HG03025 (cell line): ENCODE results near the gene BCL2L11.

Experiments
- ATAC-seq: cut with Tn5 transposase; IDR thresholded peaks from one replicate; pipeline ENCODE4 v1.9.1; 2021; ENCODE audit warnings: mild to moderate bottlenecking, moderate library complexity; ENCODE audit not compliant: unreplicated experiment, low FRiP score

Gene BCL2L11

DNA sequence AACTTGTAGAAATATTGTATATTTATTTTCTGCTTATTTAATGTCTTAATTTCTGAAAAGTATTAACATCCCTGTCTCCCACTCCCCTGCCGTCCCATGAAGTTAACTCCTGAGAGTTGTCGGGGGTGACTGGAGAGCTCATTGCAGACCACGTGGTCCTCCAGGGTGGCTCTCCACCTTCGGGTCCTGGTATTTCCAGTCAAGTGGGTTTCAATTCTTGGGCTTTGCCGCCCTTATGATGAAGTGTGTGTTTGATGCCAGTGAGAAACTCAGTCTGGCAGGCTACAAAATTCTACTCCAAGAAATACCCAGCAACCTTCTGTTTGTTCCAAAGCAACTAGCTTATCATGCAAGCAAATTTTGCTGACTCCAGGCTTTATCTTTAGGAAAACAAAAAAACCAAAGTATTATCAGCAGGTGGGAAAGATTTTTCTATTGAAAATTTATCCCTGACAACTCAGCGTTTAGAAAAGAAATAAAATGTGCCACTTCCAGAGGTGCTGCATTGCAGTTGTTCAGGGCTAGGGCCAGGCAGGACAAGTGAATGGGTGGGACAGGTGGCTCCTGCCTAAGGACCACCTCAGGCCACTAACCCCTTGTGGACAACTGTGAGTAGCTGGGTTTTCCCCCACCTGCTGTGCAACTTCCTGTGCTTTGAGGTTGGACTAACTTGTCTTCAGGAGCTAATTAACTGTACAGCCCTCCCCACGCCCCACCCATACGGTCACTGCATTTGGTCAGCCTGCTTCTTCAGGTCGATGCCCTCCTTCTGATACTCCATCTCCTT is 46.6 kb downstream of the BCL2L11 start:
- ATAC-seq: no peak

DNA sequence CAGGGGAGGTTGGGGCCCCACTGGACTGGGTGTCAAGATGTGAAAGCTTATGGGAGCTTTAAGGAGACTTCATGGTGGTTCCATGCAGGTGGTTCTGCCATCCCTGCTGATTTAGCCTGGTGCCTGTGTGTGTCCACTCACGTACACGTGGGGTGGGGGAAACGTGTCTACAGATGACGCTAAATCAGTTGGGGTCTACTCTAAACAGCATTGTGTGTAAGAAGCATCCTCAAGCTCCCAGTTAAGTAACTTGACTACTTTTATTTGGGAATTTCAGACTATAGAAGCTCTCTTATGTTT is 47.1 kb downstream of the BCL2L11 start:
- ATAC-seq: no peak

DNA sequence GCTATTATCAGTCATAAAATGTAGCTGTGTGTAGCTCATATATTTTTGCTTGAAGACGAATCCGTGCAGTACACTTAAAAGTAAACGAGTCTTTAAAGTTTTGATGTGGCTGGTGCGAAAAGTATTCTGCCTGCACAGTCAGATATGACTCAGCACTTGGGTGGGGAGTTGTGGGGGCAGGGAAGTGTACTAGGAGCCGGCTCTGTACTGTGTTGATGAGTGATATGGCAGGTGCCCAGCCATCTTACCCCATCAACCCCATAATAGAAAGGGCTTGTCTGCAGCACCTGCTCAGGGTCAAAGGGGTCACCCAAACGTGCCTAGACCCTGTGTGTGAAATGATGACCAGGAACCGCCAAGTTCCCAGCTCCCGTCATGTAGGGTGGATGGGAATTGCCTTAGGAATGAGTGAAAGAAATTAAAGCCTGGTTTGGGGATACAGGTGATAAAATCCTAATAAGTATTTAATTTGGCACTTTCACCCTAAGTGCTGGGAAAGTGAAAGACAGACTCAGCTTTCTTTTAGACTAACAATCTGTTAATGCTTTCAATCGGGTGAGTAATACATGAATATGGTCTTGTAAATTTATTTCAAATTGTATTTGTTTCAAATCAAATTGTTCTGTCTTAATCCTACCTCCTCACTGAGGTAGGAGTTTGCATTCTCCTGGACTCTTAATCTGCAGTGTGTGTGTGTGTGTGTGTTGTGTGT is 48.0 kb downstream of the BCL2L11 start:
- no peak for ATAC-seq

DNA sequence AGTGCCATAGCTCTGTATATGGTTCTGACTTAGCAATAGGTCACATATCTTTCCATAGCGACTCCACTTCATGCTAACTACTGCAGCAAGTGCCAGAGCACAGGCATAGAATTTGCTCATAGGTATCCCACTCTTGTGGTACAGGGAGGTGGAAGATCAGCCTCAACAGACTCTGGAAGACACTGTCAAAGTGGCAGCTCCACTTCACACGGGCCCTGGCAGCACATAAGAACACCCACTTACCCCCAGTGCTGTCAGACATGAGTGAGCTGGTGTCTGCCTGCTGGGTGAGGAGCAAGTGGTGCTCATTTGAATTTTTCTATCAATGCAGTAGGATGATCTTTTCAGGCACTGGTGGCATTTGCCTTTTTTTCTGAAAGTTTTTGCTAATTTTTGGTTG is 48.6 kb downstream of the BCL2L11 start:
- no peak for ATAC-seq

DNA sequence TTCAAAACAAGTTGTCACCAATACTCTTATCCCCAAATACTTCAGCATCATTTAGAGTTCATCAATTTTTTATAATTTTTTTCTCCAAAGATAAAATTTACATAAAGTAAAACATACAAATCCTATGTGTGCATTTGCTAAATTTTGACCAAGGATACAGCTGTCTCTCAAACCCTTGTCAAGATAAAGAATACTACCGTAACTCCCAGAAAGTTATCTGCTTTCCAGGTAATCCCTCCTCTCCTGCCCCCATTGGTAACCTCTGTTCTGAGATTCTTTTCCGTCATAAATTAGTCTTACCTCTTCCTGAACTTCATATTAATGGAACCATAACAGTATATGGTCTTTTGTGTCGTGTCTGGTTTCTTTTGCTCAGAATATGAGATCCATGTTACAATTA is 49.2 kb downstream of the BCL2L11 start:
- ATAC-seq: no peak

DNA sequence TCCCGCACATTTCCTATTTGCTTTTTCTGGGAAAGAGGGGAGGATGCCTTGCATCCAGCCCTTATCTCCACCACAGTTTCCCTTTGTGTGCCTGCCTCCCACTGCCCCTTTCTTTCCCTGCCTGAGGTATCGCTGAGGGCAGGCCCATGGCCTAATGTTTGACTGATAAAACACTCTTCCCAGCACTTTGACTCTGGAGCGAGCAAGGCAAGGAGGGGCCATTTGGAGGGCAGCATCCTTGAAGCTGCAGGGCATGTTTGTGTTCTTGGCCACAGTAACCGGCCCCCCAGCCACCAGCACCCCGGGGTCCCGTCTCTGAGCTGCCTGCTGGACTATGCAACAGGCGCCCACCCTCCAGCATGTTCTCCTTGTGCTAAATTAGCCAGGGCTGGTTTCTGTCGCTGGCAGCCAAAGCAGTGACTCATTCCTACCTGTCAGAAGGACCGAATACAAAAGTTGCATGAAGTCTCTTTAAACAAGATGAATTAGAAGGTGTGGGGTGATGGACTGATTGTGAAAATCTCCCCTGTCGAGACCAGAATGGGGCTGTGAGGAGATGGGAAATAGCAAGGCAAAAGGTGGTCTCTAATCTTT is 50.7 kb downstream of the BCL2L11 start:
- no peak for ATAC-seq

DNA sequence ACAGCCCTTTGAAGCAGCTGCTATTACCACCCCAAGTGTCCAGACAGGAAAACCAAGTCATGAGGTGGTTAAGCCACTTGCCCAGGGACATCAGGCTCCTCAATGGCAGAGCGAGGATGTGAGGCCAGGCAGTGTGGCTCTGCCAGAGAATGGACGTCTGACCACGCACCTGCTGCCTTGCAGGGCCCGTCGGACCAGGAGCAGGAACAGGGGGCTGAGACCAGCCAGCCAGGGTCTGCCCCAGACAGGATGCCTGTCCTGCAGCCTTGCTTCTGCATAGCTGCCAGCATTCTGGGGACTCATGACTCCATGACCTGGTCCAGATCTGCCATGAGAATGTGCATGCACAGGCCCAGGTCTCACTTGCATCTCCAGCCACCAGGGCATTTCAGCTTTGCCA is 52.0 kb downstream of the BCL2L11 start:
- no peak for ATAC-seq

DNA sequence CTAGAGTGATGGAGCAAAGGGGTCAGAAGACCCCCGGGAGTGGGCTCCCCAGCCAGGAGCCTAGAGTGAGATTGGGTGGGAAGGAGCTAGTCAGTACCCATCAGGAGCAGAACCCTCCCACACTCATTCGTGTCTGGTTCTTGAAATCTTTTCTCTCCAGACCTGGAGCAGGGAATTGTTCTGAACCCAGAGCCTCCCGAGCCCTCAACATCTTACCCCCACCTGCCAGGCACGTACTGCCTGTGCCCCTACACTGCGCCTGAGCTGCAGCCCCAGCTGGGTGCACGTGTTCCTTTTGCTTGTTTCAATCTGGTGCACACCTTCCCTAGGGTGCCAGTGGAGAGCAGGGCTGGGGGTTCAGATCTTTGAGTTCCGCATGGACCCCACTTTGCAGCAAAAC is 52.6 kb downstream of the BCL2L11 start:
- ATAC-seq: no peak

DNA sequence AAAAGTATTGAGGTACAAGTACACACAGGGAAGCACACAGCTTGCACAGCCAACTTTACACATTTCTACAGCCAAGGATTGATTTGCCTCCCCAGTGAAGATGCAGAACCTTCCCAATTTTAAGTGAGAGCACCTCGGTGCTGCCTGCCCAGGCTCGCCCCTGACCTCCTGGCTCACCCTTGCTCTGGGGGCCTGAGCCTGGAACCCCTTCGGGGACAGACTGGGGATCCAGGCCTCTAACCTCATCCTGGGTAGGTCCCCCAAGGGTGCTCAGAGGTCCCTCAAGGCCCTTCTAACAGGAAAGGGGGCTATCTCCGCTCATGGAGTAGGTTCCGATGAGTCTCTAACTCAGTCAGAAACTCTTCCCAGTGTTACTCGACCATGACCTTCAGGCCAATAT is 53.1 kb downstream of the BCL2L11 start:
- ATAC-seq: no peak

DNA sequence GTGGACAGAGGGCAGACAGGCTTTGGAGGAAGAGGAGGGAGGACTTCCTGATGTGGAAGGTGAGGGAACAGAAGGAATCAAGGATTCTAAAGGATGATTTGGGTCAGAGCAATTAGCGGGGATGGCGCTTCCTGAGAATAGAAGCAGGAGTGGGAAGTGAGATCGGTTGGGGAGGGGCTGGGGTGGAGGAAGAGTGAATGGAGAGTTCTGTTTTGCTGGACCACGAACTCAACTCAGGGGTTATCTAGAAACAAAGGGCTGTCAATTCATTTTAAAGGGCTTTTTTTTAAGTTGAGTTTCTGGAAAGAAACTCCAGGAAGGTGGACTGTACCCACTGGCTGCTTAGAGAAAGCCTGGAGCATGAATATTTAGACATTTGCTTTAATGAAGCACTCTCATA is 54.9 kb downstream of the BCL2L11 start:
- no peak for ATAC-seq

DNA sequence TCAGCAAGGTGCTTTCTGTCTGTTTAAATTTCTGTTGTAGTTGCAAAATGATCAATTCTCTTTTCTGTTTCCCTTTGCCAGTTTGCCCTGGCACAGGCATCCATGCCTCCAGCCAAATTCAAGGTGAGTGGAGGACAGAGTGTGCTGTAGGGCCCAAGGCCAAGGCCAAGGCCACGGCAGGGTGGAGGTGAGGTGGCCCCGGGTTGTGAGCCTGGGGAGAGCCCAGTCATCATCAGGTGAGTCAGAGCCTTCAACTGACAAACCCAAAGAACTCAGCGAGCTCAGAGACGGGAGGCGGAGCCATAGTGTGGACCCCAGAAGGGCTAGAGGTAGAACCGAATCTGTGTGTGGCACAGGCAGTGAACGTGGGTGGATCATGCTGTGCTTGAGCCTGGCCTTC is 55.7 kb downstream of the BCL2L11 start:
- no peak for ATAC-seq

DNA sequence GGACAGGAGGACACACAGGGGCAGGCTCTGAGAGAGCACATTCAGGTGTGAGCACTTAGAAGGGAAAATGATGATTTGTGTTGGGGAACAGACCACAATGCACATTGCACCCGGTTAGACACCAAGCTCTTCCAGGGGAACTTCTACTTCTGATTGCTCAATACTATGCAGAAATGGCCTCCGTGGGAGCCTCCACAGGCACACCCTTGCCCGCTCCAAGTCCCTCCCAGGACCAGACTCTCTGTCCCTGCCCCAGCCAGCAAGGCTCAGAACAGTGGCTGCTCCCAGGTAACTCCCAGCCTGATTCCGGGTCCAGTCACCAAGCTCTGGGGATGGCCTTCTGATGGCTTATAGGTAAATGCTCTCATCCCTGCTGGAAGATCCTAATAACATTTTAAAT is 56.2 kb downstream of the BCL2L11 start:
- ATAC-seq: no peak

DNA sequence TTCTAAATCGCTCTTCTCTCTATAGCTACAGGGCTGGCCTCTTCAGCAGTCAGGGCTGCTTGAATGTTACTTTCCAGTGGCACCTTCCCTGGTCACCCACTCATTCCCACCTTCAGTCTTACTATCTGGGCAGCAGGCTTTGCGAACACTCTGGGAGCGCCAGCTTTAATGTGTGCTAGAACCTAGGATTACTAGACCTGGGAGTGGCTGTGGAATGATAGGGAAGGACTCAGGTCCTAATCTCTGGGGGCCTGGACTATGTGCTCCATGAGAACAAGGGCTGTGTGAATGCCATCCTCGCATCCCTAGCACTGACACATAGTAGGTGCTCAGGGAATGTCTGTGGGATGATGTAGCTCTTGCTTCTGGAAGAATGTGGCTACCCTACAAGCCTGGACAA is 57.6 kb downstream of the BCL2L11 start:
- ATAC-seq: no peak

DNA sequence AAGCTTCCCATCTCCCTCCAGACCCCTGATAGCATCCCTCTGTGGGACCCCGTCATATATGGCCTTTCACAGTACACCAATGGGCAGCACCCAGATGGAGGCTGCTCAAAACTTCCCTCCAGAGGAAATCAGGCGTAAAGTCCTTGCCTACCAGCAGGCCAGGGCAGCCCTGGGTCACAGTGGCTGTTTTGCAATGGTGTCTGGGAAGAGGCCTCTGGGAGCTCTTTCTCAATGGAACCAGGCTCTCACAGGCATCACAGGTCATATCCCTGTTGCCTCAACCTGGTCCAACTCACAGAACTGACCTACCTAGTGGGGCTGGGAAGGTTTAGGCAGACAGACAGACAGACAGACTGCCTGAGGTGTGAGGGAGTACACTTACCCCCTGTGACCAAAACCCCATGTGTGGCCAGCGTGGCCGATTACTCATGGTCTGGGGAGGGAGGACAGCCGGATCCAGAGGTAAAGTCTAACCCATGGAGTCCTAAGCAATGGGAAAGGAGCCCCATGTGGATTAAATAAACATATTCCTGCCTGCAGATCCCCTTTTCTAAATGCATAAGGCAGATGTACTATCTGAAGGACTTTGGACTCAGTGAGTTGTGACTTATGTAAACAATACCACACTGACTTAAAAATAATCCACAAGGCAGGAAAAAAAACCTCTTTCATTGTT is 58.2 kb downstream of the BCL2L11 start:
- ATAC-seq: no peak

DNA sequence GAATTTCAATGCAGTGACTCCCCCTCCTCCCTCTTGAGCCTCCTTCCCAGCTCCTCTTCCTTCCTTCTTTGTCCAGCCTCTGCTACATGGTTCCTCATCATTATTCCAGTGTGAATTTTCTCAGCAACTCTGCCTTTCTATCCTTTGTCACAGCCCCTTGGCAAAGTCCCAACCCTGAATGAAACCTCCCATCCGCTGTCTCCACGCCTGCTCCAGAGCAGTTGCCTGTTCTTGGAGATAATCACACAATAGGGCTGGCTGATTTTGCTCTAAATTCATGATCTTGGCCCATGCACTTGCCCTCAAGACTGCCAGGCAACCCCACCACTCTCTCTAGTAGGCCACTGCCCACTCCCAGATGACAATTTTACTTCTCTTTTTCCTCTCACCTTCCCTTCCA is 61.4 kb downstream of the BCL2L11 start:
- ATAC-seq: no peak

DNA sequence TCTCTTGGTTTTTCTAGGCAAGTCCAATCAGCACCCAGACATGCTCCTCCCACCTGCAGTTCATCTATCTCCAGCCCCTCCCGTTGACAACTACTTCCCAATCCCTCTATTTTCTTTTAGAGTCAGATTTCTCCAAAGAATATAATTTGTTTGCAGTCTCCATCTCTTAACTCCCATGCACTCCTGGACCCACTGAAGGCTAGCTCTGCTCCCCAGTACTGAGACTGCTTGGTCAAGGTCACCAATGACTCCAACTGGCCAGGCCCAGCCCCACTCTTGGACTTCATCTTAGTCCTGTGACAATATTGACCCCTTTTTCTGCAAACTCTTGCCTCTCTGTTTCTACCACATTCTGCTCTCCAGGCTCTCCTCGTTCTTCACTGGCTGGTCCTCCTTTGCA is 62.0 kb downstream of the BCL2L11 start:
- ATAC-seq: no peak

DNA sequence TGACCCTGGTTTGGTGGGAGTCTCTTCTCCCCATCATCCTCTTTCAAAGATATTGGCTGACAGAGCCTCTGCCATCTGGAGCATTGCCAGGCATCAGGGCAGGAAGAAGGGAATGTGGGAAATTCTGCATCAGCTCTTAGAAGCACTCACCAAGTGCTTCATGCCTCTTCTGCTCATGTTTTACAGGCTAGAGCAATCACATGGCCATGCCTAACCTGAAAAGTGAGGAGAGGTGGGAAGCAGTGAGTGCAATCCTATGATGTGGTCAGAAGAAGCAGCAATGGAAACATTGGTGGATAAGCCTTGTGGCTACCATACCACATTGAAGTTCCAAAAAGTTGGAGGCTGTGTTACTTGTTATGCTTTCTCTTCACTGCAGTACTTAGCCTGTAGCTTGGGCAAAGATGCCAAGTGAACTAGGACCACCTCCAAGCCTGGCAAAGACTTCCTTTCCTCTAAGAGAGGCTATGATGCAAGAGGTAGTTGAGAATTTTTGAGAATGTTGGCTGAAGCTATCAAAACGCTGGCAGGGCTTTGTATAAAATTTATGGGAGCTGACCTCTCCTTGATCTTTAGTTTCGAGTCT is 64.1 kb downstream of the BCL2L11 start:
- no peak for ATAC-seq

DNA sequence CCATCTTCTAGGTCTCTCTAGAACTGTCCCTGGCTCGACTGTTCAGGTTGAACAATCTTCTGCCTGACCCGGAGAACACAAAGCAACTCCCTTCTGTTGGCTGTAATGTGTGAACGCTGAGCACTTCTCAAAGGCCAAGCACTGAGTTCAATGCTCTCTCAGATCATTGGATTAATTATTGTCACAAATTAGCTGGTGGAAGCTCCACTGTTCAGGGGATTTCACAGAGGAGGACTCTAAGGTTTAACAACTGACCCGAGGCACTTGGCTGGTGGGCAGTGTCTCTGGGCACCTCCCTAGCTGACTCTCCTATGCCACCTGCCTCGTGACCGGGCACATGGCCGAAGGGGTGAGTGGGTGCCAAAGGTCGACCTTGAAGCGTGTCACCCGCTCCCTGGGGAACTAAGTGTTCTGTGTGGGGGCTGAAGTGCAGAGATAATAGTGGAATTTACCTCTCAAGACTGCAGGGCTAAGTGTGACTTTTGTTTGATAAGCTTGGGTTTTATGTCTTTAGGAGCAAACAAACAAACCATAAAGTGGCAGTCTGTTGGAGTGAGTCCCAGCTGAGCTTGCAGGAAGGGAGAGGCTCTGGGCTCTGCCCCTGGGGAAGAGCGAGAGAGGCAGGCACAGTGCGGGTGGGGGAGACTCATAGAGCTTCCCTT is 64.8 kb downstream of the BCL2L11 start:
- no peak for ATAC-seq

DNA sequence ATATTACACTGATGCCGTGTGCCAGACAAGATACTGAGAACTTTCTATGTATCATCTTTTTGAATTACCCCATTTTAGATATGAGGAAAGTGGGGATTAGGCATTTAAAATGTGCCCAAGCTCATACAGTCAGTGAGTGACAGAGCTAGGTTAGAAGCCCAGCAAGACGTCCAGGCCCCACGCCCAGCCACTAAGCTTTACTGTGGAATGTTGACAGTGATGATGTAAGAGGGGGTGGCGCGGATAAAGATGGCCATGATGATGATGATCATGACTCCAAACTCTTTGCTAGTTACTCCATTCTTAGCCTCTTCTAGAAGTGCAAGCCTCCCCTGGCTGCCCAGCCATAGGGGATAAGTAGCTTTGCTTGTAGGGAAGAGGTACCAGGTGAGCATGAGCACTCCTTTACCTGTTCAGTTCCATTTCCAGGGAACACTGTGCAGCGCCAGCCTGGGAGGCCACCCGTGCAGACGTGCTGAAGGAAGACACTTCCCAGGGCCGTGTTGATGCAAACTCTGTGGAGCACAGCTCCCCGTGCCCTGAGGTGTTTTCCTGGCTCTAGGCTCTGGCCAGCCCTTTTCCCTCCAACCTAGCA is 65.5 kb downstream of the BCL2L11 start:
- ATAC-seq: no peak

DNA sequence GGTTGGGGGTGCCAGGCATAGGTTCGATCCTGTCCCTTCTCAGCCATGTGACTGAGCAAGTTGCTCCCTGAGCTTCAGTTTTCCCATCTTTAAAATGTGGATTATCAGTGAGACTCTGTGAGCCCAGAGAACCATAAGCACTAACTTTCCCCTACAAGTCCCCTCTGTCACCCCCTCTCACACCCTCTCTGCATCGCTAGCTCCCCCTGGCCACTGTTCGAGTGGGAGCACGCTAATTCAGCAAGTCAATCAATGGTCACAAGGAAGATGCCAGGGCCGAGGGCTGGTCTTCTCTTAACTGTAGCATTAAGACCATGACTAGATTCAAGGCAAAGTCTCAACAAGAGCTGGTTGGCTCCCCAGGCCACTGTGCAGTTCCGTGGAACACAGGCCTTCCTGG is 66.2 kb downstream of the BCL2L11 start:
- ATAC-seq: no peak
